GM18873 (cell line): ENCODE measurements around the gene LRP8.
"Not testable (repeated sequence)": the region's sequence is repeated elsewhere in the genome, so short reads cannot be mapped to it uniquely, and the experiment has no call there.

ENCODE experiments used
- ATAC-seq: cut with Tn5 transposase; IDR thresholded peaks from one replicate; pipeline ENCODE4 v1.9.1; 2021; ENCODE audit warnings: mild to moderate bottlenecking, moderate library complexity, moderate number of reproducible peaks; ENCODE audit not compliant: unreplicated experiment, low FRiP score

The LRP8 gene

GRCh38 chr1:53238197-53239155 is 89.4 kb downstream of the LRP8 start, which contains the start of gene MAGOH:
Gene MAGOH, minus strand, starts transcription at chr1:53238518. Its CDS starts 70 bp downstream, at chr1:53238448.
- peak; percentile 92 for ATAC-seq

- no peak for ATAC-seq
Measured at GRCh38 chr1:53237638-53238037, 90.2 kb downstream of the LRP8 start.

- ATAC-seq: no peak
Measured at GRCh38 chr1:53220962-53221286, 106.9 kb downstream of the LRP8 start.

- peak; percentile 84 for ATAC-seq
Measured at GRCh38 chr1:53220171-53220961, 107.5 kb downstream of the LRP8 start, which contains the start of gene CZIB. Gene CZIB, minus strand, starts transcription at chr1:53220634. Its CDS starts 59 bp downstream, at chr1:53220575.

- ATAC-seq: no peak
Measured at GRCh38 chr1:53219711-53220110, 108.2 kb downstream of the LRP8 start.

- no peak for ATAC-seq
Measured at GRCh38 chr1:53218201-53218600, 109.7 kb downstream of the LRP8 start.

GRCh38 chr1:53214376-53214940 is 113.4 kb downstream of the LRP8 start:
- no peak for ATAC-seq

- no peak for ATAC-seq
Measured at GRCh38 chr1:53210954-53211353, 116.9 kb downstream of the LRP8 start.

- no peak for ATAC-seq
Measured at GRCh38 chr1:53210352-53210751, 117.5 kb downstream of the LRP8 start.

- no peak for ATAC-seq
Measured at GRCh38 chr1:53207726-53208125, 120.1 kb downstream of the LRP8 start.

GRCh38 chr1:53206735-53207379 is 121.0 kb downstream of the LRP8 start:
- ATAC-seq: no peak

GRCh38 chr1:53206083-53206685 is 121.7 kb downstream of the LRP8 start:
- ATAC-seq: not testable (repeated sequence)

- not testable (repeated sequence) for ATAC-seq
Measured at GRCh38 chr1:53205496-53205895, 122.4 kb downstream of the LRP8 start.

GRCh38 chr1:53203466-53203865 is 124.4 kb downstream of the LRP8 start:
- ATAC-seq: no peak

GRCh38 chr1:53198241-53198651 is 129.6 kb downstream of the LRP8 start:
- no peak for ATAC-seq

GRCh38 chr1:53197291-53198200 is 130.3 kb downstream of the LRP8 start:
- no peak for ATAC-seq

- ATAC-seq: peak; percentile 86
Measured at GRCh38 chr1:53196485-53197290, 131.2 kb downstream of the LRP8 start, which contains the start of gene CPT2. Gene CPT2, plus strand, starts transcription at chr1:53196824. Its CDS starts 120 bp downstream, at chr1:53196944.

GRCh38 chr1:53196017-53196484 is 131.8 kb downstream of the LRP8 start:
- ATAC-seq: peak; percentile 11
